Measurements from ENCODE around the gene NUTF2.

Gene NUTF2

GRCh38 chr16:67892899-67893742 is 46.4 kb downstream of the NUTF2 start, which contains the start of gene PSKH1:
TSS of gene PSKH1 (plus strand) at chr16:67893254. CDS start at chr16:67908750, 15,496 bp downstream.
- TF ChIP-seq CTCF (IDR thresholded peaks at IDR 0.05; ENCODE audit: low read depth, low read length, missing control alignments) = no peak
- peak; percentile 96 for DNase-seq
- Histone ChIP-seq H3K27ac (peak within 1 kb of the TSS; percentile 85), H3K36me3 (replicated peaks) (no peaks in the 10 kb centered on the region), H3K4me3 (ENCODE audit: low read depth, low read length) (peak within 1 kb of the TSS; percentile 86), H3K27me3 (replicated peaks) (no peaks in the 10 kb centered on the region)
- in situ Hi-C loops (cut with HindIII; ENCODE audit: low pct_ligation_motif_present, low sequenced_read_pairs) = no loop called here

- no peaks in the 10 kb centered on the region for H3K27me3 ChIP-seq (replicated peaks)
- in situ Hi-C loops (cut with HindIII; ENCODE audit: low pct_ligation_motif_present, low sequenced_read_pairs) = no loop called here
- peak overlapping the region; percentile 85 for H3K27ac ChIP-seq
- DNase-seq = no peak
- peak overlapping the region; percentile 86 for H3K4me3 ChIP-seq (ENCODE audit: low read depth, low read length)
- H3K36me3 ChIP-seq (replicated peaks) = no peaks in the 10 kb centered on the region
- TF ChIP-seq CTCF (IDR thresholded peaks at IDR 0.05; ENCODE audit: low read depth, low read length, missing control alignments) = no peak
Measured at GRCh38 chr16:67893743-67894399, 47.1 kb downstream of the NUTF2 start.

GRCh38 chr16:67897231-67897630 is 50.5 kb downstream of the NUTF2 start:
- no peak for TF ChIP-seq CTCF (IDR thresholded peaks at IDR 0.05; ENCODE audit: low read depth, low read length, missing control alignments)
- no peak overlapping the region for H3K27ac ChIP-seq
- H3K4me3 ChIP-seq (ENCODE audit: low read depth, low read length) = no peak overlapping the region
- DNase-seq = peak; percentile 35
- peaks cover 4% of the 10 kb centered on the region for H3K36me3 ChIP-seq (replicated peaks)
- no peaks in the 10 kb centered on the region for H3K27me3 ChIP-seq (replicated peaks)
- in situ Hi-C loops (cut with HindIII; ENCODE audit: low pct_ligation_motif_present, low sequenced_read_pairs) = no loop called here

- Histone ChIP-seq H3K36me3 (replicated peaks) (peaks cover 9% of the 10 kb centered on the region), H3K4me3 (ENCODE audit: low read depth, low read length) (no peak overlapping the region), H3K27me3 (replicated peaks) (no peaks in the 10 kb centered on the region), H3K27ac (no peak overlapping the region)
- no peak for DNase-seq
- in situ Hi-C loops (cut with HindIII; ENCODE audit: low pct_ligation_motif_present, low sequenced_read_pairs) = loop anchor here (25.0 kb wide), 2 partner anchors 89 to 189 kb away; partner anchors contain the start of genes GFOD2, RANBP10 and TSNAXIP1
- no peak for TF ChIP-seq CTCF (IDR thresholded peaks at IDR 0.05; ENCODE audit: low read depth, low read length, missing control alignments)
Measured at GRCh38 chr16:67901734-67902133, 55.0 kb downstream of the NUTF2 start.

GRCh38 chr16:67902831-67903230 is 56.1 kb downstream of the NUTF2 start:
- Histone ChIP-seq H3K4me3 (ENCODE audit: low read depth, low read length) (no peak overlapping the region), H3K36me3 (replicated peaks) (peaks cover 9% of the 10 kb centered on the region), H3K27me3 (replicated peaks) (no peaks in the 10 kb centered on the region), H3K27ac (no peak overlapping the region)
- TF ChIP-seq CTCF (IDR thresholded peaks at IDR 0.05; ENCODE audit: low read depth, low read length, missing control alignments) = no peak
- in situ Hi-C loops (cut with HindIII; ENCODE audit: low pct_ligation_motif_present, low sequenced_read_pairs) = loop anchor here (25.0 kb wide), 2 partner anchors 91 to 191 kb away; partner anchors contain the start of genes GFOD2, RANBP10 and TSNAXIP1
- DNase-seq = no peak
